GM18861 (cell line): ENCODE measurements around the gene LDLRAD3.

Experiments
- ATAC-seq: cut with Tn5 transposase; IDR thresholded peaks from one replicate; pipeline ENCODE4 v1.9.1; 2021; ENCODE audit not compliant: unreplicated experiment

Gene LDLRAD3

DNA sequence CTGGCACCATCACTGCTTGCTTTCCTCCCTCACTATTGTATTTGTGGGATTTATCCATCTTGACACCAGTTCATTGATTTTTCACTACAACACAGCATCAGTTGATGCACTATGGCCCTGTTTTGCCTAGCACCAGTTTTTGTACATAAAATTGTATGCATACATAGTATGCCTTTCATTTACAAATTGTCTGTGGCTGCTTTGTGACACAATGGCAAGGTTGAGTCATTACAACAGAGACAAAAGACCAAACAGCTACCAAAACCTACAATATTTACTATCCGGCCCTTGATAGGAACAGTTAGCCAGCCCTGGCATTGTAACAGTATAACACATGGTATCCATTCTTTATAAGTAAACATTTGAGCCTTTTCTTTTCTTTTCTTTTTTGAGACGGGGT lies 150.3 kb downstream of the LDLRAD3 start:
- no peak for ATAC-seq

DNA sequence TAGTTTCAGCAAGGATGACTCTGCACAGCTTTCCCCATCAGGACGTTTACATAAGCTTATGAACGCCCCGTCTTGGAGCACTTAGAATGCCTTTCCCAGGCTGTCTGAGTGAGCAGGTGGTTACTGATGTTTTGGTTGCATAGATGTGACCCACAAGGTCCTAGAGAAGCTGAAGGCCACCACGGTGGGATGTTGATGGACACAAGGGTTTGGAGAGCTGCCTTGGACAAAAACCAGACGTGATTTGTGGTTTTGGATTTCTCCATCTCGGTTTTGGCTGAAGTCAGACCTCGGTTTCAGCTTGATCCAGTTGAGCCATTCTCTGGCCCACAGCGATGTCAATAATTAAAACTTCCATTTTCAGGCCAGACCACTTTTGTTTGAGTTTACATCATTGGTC lies 151.9 kb downstream of the LDLRAD3 start:
- no peak for ATAC-seq

DNA sequence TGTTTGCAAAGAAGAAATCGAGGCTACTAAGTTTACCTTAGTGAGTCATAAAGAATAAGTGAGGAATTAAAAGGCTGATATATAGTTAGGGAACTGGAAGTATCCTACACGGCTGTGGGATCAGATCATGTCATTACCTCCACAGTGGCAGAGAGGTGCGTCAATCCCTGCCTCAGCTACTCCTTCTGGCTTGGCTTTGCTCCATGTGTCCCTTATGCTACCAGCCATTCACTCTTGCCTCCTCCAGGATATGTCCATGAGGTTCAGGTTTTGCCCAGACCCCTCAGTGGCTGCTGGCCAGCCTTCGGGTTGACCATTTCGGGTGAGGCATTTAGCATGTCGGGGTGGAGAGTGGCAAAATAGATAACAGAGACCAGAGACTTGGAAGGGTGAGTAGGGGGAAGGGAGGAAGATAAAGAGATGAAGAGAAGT lies 153.4 kb downstream of the LDLRAD3 start:
- ATAC-seq = no peak

DNA sequence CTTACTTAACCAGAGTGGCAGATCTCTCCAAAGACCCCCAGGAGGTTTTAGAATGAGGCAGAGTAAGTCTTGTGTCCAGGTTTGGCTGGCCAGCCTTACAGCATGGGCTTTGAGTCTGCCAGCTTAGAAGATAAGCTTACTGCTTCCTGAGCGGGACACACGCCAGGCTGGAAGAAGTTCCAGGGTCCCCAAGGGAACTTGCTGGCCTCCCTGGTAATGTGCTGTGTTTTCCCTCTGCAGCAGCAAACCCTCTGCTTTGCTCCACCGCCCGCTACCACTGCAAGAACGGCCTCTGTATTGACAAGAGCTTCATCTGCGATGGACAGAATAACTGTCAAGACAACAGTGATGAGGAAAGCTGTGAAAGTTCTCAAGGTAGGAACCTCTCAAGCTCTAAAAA lies 154.2 kb downstream of the LDLRAD3 start:
- ATAC-seq = no peak

DNA sequence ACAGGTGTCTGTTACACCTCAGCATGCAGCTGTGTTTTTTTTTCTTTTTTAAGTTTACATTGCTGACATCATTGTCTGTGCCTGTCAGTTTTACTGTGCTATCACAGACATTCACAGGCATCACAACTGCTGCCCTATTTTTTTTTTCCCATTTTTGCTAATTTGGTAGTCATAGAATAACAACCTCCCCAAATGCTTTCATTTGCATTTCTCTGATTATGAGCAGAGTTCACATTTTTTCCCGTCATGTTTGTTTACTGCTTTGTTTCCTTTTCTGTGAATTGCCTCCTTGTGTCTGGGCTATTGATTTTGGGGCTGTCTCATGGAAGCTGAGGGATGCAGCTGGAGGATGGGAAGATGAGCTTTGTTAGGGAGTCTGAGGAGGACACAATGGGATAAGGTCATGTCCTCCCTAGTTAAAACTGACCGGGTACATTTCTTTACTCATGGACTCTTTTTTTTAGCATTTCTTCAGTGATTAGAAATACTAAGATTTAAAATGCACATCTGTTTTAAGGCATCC lies 155.1 kb downstream of the LDLRAD3 start:
- no peak for ATAC-seq

DNA sequence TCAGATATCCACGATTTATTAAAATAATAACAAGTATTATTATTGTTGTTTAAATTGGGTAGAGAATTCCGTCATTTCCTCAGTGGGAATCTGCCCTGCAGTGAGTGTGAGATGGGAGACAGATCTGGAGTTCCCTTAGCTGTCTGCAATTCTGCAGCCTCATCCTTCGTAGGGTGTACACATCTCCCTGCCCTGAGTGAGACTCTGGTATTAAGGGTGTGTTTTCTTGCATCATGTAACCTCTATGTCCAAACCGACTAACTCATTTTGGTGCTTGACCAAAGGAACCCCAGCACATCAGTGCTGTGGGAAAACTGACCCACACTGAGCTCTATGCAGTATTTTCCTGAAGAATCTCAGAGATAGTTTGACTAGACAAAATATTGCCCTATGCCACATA lies 157.6 kb downstream of the LDLRAD3 start:
- no peak for ATAC-seq

DNA sequence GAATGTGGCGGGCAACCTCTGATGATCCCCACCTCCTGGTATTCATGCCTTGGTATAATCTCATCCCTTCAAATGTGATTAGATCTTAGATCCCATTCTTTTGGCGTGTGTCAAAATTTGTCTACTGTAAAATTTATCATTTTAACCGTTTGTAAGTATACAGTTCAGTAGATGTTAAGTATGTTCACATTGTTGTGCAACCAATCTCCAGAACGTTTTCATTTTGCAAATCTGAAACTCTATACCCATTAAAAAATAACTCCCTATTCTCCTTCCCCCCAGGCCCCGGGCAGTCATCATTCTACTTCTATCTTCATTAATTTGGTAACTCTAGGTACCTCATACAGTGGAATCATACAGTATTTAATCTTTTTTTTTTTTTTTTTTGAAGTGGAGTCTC lies 159.0 kb downstream of the LDLRAD3 start:
- ATAC-seq = no peak

DNA sequence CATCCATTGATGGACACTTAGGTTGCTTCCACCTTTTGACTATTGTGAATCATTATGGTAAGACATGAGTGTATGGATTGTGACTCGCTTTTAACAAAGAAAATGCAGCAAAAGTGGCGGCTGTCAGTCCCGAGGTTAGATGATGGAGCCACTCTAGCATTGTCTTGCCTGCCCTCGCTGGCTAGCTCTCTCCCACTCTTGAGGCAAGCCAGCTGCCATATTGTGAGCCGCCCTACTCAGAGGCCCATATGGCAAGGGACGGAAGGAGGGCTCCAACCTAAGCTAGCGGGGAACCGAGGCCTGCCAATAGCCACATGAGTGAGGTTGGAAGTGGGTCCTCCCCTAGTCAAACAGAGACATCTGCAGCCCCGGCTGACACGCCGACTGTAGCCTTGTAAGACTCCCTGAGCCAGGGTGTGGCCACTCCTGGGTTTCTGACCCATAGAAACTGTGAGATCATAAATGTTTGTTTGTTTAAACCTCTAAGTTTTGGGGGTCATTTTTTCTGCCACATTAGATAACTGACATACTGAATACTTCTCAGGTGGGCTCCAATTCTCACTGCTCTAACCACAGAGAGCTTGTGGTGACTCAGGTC lies 160.2 kb downstream of the LDLRAD3 start:
- ATAC-seq = no peak

DNA sequence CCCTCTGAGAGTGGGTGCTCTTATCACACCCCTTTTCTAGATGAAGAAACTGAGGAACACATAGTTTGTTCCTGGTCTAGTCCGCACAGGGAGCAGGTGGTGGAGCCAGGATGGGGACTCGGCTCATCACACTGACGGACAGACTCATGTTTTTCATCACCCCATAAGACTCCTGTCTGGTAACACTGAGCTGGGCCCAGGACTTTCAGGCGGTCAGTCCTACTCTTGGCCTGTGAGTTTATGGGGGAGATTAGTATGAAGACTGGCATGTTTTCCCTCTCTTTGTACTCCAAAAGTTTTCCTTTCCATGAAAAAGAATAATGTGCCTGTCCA lies 160.8 kb downstream of the LDLRAD3 start:
- ATAC-seq = no peak

DNA sequence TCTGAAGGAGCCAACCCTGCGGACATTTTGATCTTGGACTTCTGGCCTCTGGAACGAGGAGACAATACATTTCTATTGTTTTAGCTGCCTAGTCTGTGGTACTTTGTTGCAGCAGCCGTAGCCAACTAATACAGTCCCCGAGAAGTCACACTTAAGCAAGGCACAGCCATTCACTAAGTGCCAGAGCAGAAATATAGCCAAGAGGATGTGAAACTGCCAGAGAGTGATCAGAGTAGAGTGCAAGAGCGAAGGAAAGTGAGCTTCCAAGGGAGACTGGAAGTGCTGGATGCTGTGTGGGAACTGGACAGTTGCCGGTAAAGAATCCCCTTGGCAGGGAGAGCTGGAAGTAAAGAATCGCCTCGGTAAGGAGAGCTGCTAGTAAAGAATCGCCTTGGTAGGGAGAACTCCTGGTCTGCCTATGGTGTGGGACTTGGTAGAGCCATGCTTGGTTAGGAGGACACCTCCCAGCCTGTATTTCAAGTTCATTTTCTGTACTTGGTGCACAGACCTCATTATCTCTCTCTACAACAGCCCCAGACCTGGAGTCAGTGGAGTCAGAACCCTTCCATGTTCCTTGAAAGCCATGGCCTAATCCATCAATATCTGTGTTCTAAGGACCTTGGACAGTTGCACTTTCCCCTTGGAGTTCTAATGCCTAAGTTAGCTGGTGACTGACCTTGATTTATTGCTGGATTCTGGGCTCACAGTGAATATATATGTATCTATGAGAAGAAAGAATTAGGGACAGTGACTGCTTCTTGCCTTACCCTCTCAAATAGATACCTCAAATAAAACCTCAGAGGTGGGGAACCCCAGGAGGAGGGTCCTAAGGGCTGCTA lies 162.1 kb downstream of the LDLRAD3 start:
- no peak for ATAC-seq

DNA sequence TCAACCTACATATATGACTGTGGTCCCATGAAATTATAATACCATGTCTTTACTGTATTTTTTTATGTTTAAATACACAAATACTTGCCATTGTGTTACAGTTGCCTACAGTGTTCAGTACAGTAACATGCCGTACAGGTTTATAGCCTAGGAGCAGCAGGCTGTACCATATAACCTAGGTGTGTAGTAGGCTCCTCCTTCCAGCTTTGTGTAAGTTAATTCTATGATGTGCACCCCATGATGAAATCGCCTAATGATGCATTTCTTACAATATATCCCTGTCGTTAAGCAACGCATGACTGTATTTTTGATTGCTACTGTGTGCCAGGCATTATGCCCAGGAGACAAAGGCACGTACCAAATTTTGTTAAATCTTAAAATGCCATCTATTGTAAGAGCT lies 163.7 kb downstream of the LDLRAD3 start:
- ATAC-seq = no peak

DNA sequence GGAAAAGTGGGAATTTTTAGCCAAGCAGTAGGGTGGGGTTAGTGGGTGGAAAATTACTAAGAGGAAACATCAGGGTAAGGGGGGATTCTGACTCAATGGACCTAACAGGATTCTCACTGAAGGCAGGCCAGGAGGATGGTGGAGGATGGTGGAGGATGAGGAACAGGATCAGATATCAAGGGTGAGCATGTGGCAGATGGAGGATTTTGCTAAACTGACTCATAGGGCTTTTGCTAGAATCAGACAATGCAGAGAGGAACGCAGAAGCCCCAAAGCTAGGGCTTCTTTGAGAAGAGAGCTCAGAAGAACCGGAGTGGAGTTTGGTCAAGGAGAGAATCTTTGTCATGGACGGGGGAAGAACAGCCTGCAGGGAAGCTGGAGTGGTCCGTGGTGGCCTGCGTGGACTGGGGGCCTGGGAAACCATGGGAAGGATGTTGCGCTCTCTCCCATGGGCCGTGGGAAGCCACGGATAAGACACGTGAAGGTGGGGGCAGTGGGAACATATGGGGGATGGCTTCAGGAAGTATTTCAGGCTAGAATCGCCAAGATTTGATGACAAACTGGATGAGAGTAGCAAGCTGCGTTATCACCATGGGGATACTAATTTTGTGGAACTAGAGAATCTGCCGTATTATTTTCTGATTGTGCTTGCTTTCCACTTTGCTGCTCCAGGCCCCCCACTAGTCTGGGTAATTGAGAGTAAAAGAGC lies 165.2 kb downstream of the LDLRAD3 start:
- ATAC-seq = no peak

DNA sequence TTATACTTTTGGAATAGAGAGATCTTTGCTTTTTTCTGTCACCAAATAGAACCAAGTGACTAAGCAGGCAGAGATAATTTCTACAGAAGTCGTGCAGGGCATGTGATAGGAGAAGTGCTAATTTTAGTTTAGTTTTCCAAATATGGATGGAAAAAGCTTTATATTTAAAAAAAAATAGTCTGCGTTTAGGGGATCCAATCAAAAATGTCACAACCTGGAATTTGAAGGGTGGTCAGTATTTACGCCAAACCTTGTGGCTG lies 165.7 kb downstream of the LDLRAD3 start:
- ATAC-seq = no peak

DNA sequence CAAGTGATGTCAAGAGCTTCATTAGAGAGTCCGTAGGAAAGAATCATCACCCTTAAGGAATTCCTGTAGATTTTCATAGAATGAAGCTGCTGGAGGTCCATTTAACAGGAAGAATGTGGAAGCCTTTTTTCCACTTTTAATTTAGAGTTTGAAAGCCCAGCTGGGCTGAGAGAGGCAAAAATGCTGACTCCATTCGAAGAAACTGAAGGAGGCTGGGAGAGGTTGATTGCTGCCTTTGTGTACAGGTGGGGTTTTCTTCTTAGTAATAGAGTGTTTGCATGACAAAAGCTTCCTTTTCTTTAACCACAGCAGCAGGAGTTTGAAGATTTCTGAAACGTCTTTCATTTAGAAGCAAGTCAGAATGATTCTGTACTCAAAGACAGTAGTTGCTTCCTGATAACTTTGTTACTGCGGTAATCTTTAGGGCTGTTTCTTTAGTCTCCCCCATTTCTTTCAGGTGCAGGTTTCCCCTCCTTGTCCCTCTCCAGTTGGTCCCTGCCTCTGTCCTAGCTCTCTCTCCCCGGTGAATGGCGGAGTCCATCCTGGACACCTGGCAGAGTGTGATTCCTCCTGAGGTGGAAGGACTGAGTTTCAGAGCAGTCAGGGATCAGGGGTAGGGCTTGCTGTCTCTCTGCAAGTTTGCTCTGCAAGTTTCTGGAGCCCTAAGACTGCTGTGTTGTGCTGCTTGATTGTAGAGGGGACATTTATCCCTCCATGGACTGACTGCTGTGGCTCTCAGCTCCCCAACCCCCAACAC lies 166.2 kb downstream of the LDLRAD3 start:
- ATAC-seq = no peak

DNA sequence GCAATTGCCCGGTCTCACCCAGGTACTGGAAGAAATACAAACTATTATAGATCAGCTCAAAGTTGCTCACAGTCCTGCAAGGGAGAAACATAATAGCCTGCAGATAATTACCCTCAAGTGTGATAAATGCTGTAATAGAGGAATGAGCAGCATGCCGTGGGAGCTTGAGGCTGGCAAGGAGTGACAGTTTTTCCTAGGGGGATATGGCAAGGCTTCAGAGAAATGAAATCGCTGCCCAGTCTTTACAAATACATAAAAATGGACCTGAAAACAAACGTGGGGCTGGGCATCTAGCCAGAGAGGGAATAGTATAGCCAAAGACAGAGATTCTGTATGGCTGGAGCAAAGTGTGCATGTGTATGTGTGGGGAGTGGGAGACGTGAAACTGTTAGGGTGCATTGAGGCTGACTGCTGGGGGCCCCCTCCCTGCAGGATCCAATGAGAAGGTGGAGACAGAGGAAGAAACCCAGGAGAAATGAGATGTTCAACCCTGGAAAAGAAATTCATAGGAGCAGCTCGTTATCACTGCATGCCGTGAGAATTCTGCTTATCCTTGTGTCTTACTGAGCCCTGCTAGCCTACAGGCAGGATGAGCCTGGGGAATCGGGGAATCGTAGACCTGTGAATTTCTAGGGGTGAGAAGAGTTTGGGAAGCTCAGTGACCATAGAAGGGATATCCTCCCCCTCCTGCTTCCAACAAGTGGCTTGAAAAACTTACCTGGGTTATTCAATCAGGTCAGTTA lies 167.0 kb downstream of the LDLRAD3 start:
- no peak for ATAC-seq

DNA sequence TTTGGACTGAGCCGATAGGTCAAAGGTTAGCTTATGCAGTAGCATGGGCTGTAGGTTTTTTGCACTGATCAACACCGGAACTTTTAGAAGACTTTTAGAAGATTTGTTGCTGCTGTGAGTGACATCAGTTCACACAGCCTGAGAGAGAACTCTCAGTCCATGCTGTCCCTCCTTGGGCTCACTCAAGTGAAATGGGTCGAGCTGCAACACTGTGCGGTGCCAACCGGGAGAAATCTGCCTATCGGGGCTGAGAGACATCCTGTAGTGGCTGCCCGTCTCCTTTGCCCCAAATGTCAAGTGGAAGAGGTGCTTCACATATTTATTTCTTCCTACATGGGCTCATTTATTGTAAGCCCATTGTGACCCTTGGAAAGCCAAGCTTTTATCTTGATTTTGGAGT lies 170.2 kb downstream of the LDLRAD3 start:
- no peak for ATAC-seq

DNA sequence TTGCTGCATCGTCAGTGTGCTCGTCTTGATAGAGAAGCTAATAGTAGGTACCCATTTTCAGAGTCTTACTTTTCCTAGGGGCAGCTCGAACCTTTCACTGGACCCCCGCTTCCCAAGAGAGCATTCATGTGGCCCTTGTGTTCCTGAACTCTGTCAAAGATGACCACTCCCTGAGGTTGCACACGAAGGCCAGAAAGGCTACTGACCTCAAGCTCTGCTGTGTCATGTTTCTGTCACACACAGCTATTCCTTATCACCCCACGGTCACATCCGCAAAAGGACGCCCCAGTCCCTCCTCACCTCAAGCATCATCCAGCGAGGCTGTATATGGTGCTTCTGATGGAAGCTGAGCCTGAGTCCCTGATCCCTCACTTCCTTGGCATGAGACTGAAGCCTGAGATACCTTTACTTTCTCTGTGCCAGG lies 171.5 kb downstream of the LDLRAD3 start:
- no peak for ATAC-seq

DNA sequence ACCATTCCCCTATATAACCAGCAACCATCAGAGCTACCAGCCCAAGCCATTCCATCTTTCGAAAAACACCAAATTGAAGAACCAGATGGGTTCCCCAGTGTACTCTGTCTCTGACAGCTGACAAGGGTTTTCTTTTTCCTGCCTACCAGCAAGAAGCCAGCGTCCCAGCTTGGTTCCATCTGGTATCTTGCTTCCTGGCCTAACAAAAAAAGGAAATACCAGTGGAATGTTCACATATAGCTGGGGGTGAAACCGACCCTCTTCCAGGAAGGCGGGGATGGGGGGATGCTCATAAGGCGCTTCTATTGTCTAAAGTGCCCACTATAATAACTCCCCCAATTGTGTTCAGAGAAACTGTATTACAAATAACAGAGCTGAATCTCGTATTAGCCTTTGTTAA lies 172.3 kb downstream of the LDLRAD3 start:
- no peak for ATAC-seq

DNA sequence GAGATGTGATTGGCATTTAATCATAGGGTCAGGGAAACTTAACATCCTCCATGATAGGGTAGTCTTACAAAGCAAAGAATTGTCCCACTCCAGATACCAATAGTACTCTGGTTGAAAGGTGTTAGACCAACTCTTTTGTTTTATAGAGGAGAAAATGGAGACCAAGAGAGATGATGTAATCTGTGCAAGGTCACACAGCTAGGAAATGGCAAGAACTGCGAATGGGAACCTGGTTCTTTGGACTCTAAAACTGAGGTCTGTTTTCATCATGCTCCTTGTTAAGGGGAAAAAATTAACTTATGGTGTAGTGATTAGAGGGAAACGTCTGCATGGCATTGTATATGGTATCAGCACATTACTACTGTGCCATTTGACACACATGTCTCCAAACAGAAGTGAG lies 174.2 kb downstream of the LDLRAD3 start:
- no peak for ATAC-seq

DNA sequence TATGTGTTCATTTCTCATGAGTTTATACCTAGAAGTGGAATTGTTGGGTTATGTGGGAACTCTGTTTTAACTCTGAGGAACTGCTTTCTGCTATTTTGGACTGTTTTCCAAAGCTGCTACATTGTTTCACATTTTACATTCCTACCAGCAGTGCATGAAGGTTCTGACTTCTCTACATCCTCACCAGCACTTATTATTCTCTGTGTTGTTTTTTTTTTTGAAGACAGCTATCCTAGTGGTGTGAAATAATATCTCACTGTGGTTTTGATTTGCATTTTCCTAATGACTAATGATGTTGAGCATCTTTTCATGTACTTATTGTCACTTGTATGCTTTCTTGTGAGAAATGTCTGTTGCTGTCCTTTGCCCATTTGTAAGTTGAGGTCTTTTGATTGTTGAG lies 175.4 kb downstream of the LDLRAD3 start:
- ATAC-seq = no peak

DNA sequence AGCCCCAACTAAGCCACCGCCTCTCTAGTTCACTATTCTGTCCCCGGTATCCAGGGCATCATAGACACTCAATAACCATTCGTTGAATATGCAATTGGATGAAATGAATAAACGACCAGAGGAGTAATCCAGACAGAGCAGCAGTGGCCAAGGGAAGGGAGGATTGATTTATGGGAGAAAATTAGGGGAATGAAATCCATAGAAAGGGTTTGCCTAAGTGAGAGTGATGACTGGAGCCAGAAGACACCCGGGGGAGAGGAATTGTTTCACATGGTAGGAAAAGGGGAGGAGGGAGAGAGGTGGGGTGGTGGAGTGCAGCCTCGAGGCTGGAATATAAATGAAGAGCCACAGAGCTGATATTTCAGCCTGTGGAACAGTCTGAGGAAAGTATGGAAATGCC lies 177.2 kb downstream of the LDLRAD3 start:
- ATAC-seq = no peak
